B cell (primary cell): ENCODE data around the gene GTSF1L. TPM values are rescaled to one million over a fixed set of nuclear protein-coding genes. Genes with fewer than 3 reads are reported as not detected.

ENCODE experiments used
- ATAC-seq: fragments of 200-7000 bp; cut with Tn5 transposase; one replicate; pipeline ENCODE4 v1.10.0; 2021; ENCODE audit warnings: low read depth, mild to moderate bottlenecking, moderate number of reproducible peaks, moderate library complexity
- CTCF ChIA-PET: fragments of 350-600 bp; sonication (Branson Sonifier 250); formaldehyde crosslinking; loops from one replicate; lab custom pipeline; 2021; ENCODE audit warnings: antibody characterized with exemption, inconsistent platforms; lab: Charles Lee
- POLR2A ChIA-PET: fragments of 350-600 bp; sonication (Branson Sonifier 250); formaldehyde crosslinking; loops from one replicate; lab custom pipeline; 2021; ENCODE audit warnings: antibody characterized with exemption; lab: Charles Lee
- DNase-seq: peaks from one replicate; pipeline ENCODE4 v3.0.0; 2013
- H2AFZ ChIP-seq: 2 replicates; pipeline ENCODE4 v1.6.1; 2012; ENCODE audit warnings: mild to moderate bottlenecking, low read depth, low read length; ENCODE audit not compliant: insufficient read depth, poor library complexity, severe bottlenecking
- H3K27ac ChIP-seq, 2 donors: 1 replicate in 1 of 2; 2 replicates in 1 of 2; pipeline ENCODE4 v1.5.1; 2012 to 2013; ENCODE audit warnings: low read length in 2 of 2, mild to moderate bottlenecking in 2 of 2, moderate library complexity in 1 of 2
- H3K27me3 ChIP-seq, 4 experiments: fragments of 200-600 bp in 1 of 4; sonication (generic) in 1 of 4; replicated peaks in 1 of 4; 1 replicate in 2 of 4; 2 replicates in 2 of 4; pipeline versions ENCODE4 v1.6.1 to v1.7.0; 2013 to 2016; ENCODE audit warnings: low read length in 3 of 4, mild to moderate bottlenecking in 2 of 4, mixed read lengths in 1 of 4, moderate library complexity in 1 of 4; ENCODE audit not compliant: insufficient read depth in 4 of 4, control insufficient read depth in 3 of 4; ENCODE audit errors: control extremely low read depth in 1 of 4
- H3K36me3 ChIP-seq, 2 experiments: replicated peaks in 1 of 2; 1 replicate in 1 of 2; 2 replicates in 1 of 2; pipeline versions ENCODE4 v1.6.1 to v1.7.1; 2013; ENCODE audit warnings: low read length in 1 of 2; ENCODE audit not compliant: insufficient read depth in 2 of 2, control insufficient read depth in 1 of 2; ENCODE audit errors: control extremely low read depth in 1 of 2, extremely low read depth in 1 of 2
- H3K4me1 ChIP-seq, 2 donors: fragments of 200-600 bp in 1 of 2; sonication (generic) in 1 of 2; 1 replicate in 1 of 2; 2 replicates in 1 of 2; pipeline versions ENCODE4 v1.5.1 to v1.6.1; 2013 to 2017; ENCODE audit warnings: low read length in 2 of 2; ENCODE audit not compliant: control insufficient read depth in 2 of 2, insufficient read depth in 2 of 2
- H3K4me2 ChIP-seq: replicated peaks from 2 replicates; pipeline ENCODE3; 2012; ENCODE audit warnings: mild to moderate bottlenecking, low read depth, low read length; ENCODE audit not compliant: poor library complexity, severe bottlenecking
- H3K4me3 ChIP-seq, 5 experiments: fragments of 200-600 bp in 1 of 5; sonication (generic) in 1 of 5; 1 replicate in 3 of 5; 2 replicates in 2 of 5; pipeline versions ENCODE4 v1.5.1 to v1.7.0; 2011 to 2016; ENCODE audit warnings: low read length in 4 of 5, mild to moderate bottlenecking in 4 of 5, low read depth in 2 of 5, control low read depth in 1 of 5, moderate library complexity in 1 of 5; ENCODE audit not compliant: insufficient read depth in 1 of 5; ENCODE audit errors: control extremely low read depth in 1 of 5, extremely low read depth in 1 of 5
- H3K79me2 ChIP-seq: fragments of 200-600 bp; sonication (generic); one replicate; pipeline ENCODE4 v1.6.0; 2016; ENCODE audit warnings: low read length; ENCODE audit not compliant: control insufficient read depth, insufficient read depth
- H3K9ac ChIP-seq: fragments of 200-600 bp; sonication (generic); 2 replicates; pipeline ENCODE4 v1.6.1; 2017; ENCODE audit warnings: mild to moderate bottlenecking, low read length, moderate library complexity
- H3K9me3 ChIP-seq, 3 donors: one replicate each; pipeline versions ENCODE4 v1.6.1 to v1.7.1; 2013; ENCODE audit warnings: low read length in 2 of 3; ENCODE audit not compliant: control insufficient read depth in 2 of 3, insufficient read depth in 1 of 3; ENCODE audit errors: control extremely low read depth in 1 of 3
- H4K20me1 ChIP-seq: 2 replicates; pipeline ENCODE4 v1.6.0; 2012; ENCODE audit warnings: mild to moderate bottlenecking, low read length; ENCODE audit not compliant: insufficient read depth, control insufficient read depth, poor library complexity, severe bottlenecking
- H3K27ac Mint-ChIP-seq: one replicate; pipeline ENCODE4 v1.8.0; 2021; ENCODE audit warnings: mixed read lengths
- H3K27me3 Mint-ChIP-seq: one replicate; pipeline ENCODE4 v1.8.0; 2021; ENCODE audit warnings: mixed read lengths
- H3K4me1 Mint-ChIP-seq: one replicate; pipeline ENCODE4 v1.8.0; 2021; ENCODE audit warnings: mixed read lengths
- H3K4me3 Mint-ChIP-seq: one replicate; pipeline ENCODE4 v1.8.0; 2021; ENCODE audit warnings: mixed read lengths
- H3K9me3 Mint-ChIP-seq: one replicate; pipeline ENCODE4 v1.8.0; 2022; ENCODE audit warnings: mixed read lengths; ENCODE audit not compliant: insufficient read depth
- EZH2 ChIP-seq: IDR thresholded peaks from 2 replicates; pipeline ENCODE4 v1.6.1; 2012; ENCODE audit warnings: borderline replicate concordance, low read depth, mild to moderate bottlenecking, moderate library complexity, low read length; ENCODE audit not compliant: insufficient read depth, poor library complexity, severe bottlenecking
- WGBS: methylation state at CpG from one replicate; pipeline ENCODE4 v1.1.5; 2013; ENCODE audit warnings: missing lambda C conversion rate; ENCODE audit not compliant: insufficient coverage; 5-methylcytosine and 5-hydroxymethylcytosine counted together
- intact Hi-C: fragments of 100-400 bp; cut with micrococcal nuclease; formaldehyde crosslinking; loops from one replicate; pipeline ENCODE4 v1.10.0; 2022
- polyA plus RNA-seq: library from polyadenylated mRNA; depleted of rRNA; stranded (reverse); fragments of >200 nt; gene quantifications from 2 replicates; pipeline ENCODE4 v1.2.3, GENCODE V29; 2012
- total RNA-seq, 2 donors: library from RNA; stranded (reverse); fragments of 120-200 nt in 1 of 2; gene quantifications; 1 replicate in 1 of 2; 2 replicates in 1 of 2; pipeline versions ENCODE4 v1.2.3 to v1.2.4, GENCODE V29; 2013 to 2022
- TF ChIP-seq, protein P1 (sequence below): fragments of 200-600 bp; IDR thresholded peaks from one replicate; pipeline ENCODE4 v1.8.0; 2022; ENCODE audit warnings: antibody characterized with exemption, mild to moderate bottlenecking

Gene GTSF1L
- total and polyA plus RNA-seq, 2 donors (not counting 1 experiment from before 2014, with no cell fraction given), result 0.84 to 1.5 TPM

DNA sequence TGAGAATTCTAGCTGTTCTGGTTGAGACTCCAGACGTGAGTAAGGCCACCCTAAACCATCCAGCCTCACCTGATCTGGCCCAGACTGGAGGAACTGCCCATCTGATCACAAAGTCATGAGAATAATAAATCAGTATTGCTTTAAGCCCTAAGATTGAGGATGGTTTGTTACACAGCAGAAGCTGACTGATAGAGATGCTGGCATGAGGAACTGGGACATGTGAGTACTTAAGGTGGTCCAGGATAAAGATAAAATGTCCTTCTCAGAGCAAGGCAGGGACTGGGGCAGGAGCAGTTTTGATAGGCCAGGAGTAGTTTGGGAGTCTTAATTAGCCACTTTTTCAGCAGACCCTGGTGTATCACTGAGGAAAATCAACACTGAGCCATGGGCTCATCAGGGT is 6.8 kb downstream of the GTSF1L start:
- H3K4me3 ChIP-seq, result no peak overlapping the region
- peak overlapping the region; percentile 16 for H3K27ac Mint-ChIP-seq
- no peak overlapping the region for H3K27ac ChIP-seq
- no peak overlapping the region for H2AFZ ChIP-seq
- no peaks in the 10 kb centered on the region for H3K27me3 Mint-ChIP-seq
- no peak overlapping the region for H3K4me2 ChIP-seq
- no CpG with 5 or more reads among the region's 1 CpG for WGBS
- intact Hi-C loops, result no loop called here
- H3K79me2 ChIP-seq, result no peaks in the 10 kb centered on the region
- TF ChIP-seq EZH2, result no peak
- TF ChIP-seq, protein P1, sequence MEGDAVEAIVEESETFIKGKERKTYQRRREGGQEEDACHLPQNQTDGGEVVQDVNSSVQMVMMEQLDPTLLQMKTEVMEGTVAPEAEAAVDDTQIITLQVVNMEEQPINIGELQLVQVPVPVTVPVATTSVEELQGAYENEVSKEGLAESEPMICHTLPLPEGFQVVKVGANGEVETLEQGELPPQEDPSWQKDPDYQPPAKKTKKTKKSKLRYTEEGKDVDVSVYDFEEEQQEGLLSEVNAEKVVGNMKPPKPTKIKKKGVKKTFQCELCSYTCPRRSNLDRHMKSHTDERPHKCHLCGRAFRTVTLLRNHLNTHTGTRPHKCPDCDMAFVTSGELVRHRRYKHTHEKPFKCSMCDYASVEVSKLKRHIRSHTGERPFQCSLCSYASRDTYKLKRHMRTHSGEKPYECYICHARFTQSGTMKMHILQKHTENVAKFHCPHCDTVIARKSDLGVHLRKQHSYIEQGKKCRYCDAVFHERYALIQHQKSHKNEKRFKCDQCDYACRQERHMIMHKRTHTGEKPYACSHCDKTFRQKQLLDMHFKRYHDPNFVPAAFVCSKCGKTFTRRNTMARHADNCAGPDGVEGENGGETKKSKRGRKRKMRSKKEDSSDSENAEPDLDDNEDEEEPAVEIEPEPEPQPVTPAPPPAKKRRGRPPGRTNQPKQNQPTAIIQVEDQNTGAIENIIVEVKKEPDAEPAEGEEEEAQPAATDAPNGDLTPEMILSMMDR, result no peak
- H3K4me3 Mint-ChIP-seq, result no peak overlapping the region
- POLR2A ChIA-PET, result no interaction called here
- ATAC-seq (no peak), DNase-seq (no peak)
- H3K9me3 Mint-ChIP-seq, result no peaks in the 10 kb centered on the region
- H3K9me3 ChIP-seq, result peaks cover 0 to 8% (median 0%) of the 10 kb centered on the region in 3 donors
- H3K36me3 ChIP-seq, result peaks cover 0 to 13% of the 10 kb centered on the region in 2 experiments
- peaks cover 15% of the 10 kb centered on the region for H3K4me1 Mint-ChIP-seq
- H3K4me1 ChIP-seq, result peaks cover 0 to 11% of the 10 kb centered on the region in 2 donors
- no peaks in the 10 kb centered on the region for H3K27me3 ChIP-seq
- CTCF ChIA-PET, result interaction anchor here (0.7 kb wide), 1 partner anchor 476 kb away, joined by 3 read pairs; no protein-coding TSS in a partner anchor
- H4K20me1 ChIP-seq, result no peaks in the 10 kb centered on the region
- no peak overlapping the region for H3K9ac ChIP-seq

DNA sequence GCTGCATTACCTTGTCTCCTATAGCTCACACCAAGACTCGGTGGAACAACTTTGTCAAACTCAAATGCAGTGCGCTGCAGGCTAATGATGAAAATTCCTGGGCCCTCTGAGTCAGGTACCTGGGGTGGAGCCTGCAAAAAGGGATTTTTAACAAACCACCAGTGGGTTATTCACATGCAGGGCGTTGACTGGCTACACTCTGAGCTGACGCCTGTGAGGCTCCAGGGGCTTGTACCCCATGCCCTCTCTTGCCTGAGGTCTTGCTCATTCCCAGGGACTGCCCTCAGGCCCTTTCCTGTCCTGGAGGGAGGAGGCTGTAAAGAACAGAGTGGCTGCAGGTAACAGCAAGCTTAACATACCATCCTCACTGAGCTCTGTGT is 9.2 kb downstream of the GTSF1L start:
- no peaks in the 10 kb centered on the region for H3K9me3 Mint-ChIP-seq
- Histone ChIP-seq H3K9ac (no peak overlapping the region), H3K27me3 (no peaks in the 10 kb centered on the region), H3K27ac (no peak overlapping the region), H3K36me3 (peaks cover 0 to 15% of the 10 kb centered on the region in 2 experiments), H3K4me1 (peaks cover 0 to 8% of the 10 kb centered on the region in 2 donors), H2AFZ (no peak overlapping the region), H3K79me2 (no peaks in the 10 kb centered on the region), H3K4me3 (no peak overlapping the region), H3K4me2 (no peak overlapping the region), H4K20me1 (no peaks in the 10 kb centered on the region), H3K9me3 (peaks cover 0 to 8% (median 0%) of the 10 kb centered on the region in 3 donors)
- peak overlapping the region; percentile 20 for H3K27ac Mint-ChIP-seq
- TF ChIP-seq, protein P1, result no peak
- TF ChIP-seq EZH2, result no peak
- DNase-seq, result no peak
- no peaks in the 10 kb centered on the region for H3K27me3 Mint-ChIP-seq
- intact Hi-C loops, result no loop called here
- peaks cover 5% of the 10 kb centered on the region for H3K4me1 Mint-ChIP-seq
- no peak for ATAC-seq
- no peak overlapping the region for H3K4me3 Mint-ChIP-seq
- WGBS, result 92% methylated on average over 4 of the region's 4 CpGs
- ChIA-PET CTCF (no interaction called here), POLR2A (no interaction called here)
